KBM-7 (cell line): ENCODE measurements around the gene GOLM1.
"Not testable (repeated sequence)": the region's sequence is repeated elsewhere in the genome, so short reads cannot be mapped to it uniquely, and the experiment has no call there.

Source experiments
- DNase-seq: peaks from one replicate; pipeline ENCODE4 v3.0.0-alpha.2; 2015
- in situ Hi-C: fragments of 300-500 bp; cut with MboI; formaldehyde crosslinking; loops from 2 replicates; pipeline ENCODE4 v1.14.3; 2020; ENCODE audit warnings: low sequenced_read_pairs, low pct_unique_long_range_greater_than_20kb, mixed read lengths

GOLM1 gene

DNA sequence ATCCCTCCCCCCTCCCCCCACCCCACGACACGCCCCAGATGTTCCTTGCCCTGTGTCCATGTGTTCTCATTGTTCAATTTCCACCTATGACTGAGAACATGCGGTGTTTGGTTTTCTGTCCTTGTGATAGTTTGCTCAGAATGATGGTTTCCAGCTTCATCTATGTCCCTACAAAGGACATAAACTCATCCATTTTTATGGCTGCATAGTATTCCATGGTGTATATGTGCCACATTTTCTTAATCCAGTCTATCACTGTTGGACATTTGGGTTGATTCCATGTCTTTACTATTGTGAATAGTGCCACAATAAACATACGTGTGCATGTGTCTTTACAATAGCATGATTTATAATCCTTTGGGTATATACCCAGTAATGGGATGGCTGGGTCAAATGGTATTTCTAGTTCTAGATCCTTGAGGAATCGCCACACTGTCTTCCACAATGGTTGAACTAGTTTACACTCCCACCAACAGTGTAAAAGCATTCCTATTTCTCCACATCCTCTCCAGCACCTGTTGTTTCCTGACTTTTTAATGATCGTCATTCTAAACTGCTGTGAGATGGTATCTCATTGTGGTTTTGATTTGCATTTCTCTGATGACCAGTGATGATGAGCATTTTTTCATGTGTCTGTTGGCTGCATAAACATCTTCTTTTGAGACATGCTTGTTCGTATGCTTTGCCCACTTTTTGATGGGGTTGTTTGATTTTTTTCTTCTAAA, 51.2 kb downstream of the GOLM1 start:
- DNase-seq, in situ Hi-C loops: not testable (repeated sequence)

DNA sequence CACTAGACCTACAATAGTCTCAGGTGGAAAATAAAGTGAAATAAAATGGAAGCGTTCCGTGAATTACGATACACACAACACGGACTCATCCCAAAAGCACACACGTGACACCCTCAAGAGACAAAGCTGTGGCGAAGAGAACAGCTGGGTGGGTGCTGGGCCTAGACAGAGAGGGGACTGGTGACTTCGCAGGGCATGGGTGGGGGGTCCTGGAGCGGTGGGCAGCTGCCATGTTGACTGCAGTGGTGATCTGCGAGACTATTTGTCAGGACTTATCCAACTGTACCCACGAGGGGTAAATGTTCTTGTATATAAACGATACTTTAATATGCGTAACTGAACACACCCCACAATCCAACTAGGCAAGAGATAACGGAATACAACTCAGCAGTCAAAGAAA, 52.0 kb downstream of the GOLM1 start:
- DNase-seq, result no peak
- in situ Hi-C loops, result no loop called here

- no peak for DNase-seq
- in situ Hi-C loops, result no loop called here
These were observed 52.4 kb downstream of the GOLM1 start for GRCh38 chr9:86046930-86047341.

DNA sequence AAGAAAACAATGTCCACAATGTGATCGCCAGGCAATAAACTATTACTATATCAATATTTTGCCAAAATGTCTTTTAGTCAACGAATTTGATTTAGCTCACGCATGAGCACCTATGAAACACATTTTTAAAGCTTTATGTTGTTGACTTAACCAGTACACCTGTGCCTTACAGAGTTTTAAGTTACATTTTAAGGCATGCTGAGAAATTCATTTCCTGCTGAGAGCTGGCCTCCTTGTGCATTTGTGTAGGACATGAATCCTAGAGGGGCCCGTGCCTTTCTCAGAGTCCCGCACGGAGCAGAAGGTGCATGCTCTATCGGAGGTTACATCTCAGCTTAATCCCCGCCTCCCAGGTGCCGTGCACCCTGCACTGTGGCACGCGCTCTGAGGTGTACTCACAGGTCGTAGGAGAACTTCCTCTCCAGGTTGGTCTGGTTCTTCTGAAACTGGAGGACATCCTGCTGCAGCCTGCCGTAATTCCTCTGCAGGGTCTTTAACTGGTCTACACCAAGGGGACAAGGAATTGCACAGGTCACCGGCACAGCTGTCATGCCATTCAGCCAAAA, 53.2 kb downstream of the GOLM1 start:
- in situ Hi-C loops, result no loop called here
- no peak for DNase-seq

DNA sequence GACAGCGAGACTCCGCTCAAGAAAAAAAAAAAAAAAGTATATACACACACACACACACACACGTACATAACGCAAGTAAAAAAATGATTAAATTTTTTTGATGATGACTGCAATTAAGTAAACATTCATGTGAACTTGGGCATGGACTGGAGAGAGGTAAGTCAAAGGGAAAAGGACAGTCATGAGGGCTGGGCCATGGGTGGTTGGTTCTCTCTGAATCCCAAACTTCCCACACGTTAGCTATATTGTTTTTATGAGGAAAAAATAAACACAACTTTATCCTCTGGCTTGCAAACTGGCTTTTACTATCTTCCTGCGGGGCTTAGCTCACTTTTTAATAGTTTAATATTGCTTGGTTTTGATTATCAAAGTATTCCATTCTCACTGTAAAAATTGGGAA, 53.7 kb downstream of the GOLM1 start:
- in situ Hi-C loops, result no loop called here

DNA sequence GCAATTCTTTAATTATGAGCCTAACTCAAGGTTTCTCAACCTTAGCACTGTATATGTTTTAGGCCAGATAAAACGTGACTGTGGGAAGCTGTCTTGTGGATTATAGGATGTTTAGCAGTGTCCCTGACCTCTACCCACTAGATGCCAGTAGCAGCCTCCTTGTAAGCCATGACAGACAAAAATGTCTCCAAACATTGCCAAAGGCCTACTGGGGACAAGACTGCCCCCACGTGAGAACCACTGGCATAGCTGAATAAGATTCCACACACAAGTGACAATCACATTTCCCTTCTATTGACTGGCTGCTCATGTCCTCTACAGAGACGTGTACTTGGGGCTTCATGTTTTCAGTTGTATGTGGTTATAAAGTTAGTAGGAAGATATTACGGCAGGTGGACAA, 55.4 kb downstream of the GOLM1 start:
- DNase-seq, result no peak

More for the DNA sequence above, 53.7 kb downstream of the GOLM1 start:
- DNase-seq, result no peak

DNA sequence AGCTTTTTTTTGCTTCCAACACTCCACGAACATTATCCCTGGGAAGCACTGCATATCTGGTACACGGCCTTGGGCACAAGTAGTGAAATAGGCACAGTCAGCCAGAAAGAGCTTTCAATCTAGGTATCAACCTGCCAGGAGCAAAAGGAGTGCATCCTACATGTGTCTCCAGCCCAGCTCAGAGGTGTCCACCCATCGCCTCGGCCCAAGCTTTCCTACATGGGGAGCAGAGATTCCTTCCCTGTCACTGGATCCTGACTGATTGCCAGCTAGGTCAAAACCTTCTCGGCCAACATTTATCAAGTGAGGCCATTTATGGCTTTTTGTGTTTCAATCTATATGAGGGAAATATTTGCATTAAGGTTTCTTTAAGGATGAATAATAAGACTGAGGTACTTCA, 55.8 kb downstream of the GOLM1 start:
- DNase-seq, result no peak
- in situ Hi-C loops, result no loop called here

More for the DNA sequence above, 55.4 kb downstream of the GOLM1 start:
- in situ Hi-C loops, result no loop called here

GRCh38 chr9:86042199-86042978, 57.0 kb downstream of the GOLM1 start:
- DNase-seq, result no peak
- in situ Hi-C loops, result no loop called here

DNA sequence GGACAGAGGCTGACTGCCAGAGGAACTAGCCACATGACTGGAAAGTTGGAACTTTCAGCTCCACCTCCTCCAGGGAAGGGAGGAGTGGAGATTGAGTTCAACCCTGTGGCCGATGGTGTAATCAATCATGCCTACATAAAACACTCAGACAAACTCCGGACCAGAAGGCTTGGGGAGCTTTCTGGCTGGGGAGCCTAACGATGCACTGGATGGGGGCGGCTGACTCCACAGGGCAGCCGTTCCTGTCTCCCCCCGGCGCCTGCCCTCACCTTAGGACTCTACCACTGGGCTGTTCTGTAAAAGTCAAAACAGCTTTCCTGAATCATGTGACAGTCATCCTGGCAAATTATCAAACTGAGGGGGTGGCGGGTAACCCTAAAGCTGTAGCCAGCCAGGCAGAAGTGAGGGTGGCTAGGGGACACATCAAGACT, 58.0 kb downstream of the GOLM1 start:
- in situ Hi-C loops, result no loop called here
- DNase-seq, result no peak

GRCh38 chr9:86040861-86041155, 58.5 kb downstream of the GOLM1 start:
- in situ Hi-C loops, result no loop called here
- no peak for DNase-seq

DNA sequence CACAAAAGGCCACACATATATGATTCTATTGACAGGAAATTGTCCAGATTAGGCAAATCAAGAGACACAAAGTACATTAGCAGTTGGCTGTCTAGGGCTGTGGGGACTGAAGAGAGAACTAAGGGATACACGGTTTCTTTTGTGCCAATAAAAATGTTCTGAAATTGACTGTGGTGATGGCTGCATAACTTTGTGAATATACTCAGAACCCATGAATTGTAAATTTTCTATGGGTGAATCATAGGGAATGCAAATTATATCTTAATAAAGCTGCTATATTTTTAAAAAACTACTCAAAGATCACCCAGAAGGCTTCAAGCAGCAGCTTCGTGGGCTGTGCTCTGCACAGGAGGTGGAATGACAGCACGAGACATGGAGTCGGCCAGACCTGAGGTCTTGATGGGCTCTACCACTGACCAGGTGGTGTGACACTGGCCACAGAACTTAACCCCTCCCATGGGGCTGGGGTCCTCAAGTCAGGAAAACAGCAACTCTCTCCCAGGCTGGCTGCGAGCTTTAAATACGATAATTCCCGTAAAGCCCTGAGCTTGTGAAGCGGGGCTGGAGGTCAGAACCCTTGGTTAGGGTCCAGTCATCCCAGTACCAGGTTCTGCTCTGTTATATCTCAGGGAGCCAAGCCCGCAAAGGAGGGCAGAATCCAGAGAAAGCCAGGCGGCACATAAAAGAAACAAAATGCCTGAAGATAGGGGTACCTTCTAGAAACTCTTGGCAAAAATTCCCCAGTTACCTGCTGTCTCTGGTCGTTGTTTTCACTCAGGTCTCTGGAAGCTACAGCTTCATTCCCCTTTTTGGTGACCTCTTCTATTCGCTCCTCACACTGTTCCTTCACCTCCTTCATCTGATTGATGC, 59.1 kb downstream of the GOLM1 start:
- DNase-seq, result no peak
- in situ Hi-C loops, result no loop called here

- no peak for DNase-seq
- in situ Hi-C loops, result no loop called here
These were observed 62.8 kb downstream of the GOLM1 start for GRCh38 chr9:86036555-86036954.

GRCh38 chr9:86035827-86036440, 63.4 kb downstream of the GOLM1 start:
- no peak for DNase-seq
- in situ Hi-C loops, result no loop called here

- DNase-seq, result peak; percentile 48
- in situ Hi-C loops, result no loop called here
These were observed 64.3 kb downstream of the GOLM1 start for GRCh38 chr9:86034863-86035734.

DNA sequence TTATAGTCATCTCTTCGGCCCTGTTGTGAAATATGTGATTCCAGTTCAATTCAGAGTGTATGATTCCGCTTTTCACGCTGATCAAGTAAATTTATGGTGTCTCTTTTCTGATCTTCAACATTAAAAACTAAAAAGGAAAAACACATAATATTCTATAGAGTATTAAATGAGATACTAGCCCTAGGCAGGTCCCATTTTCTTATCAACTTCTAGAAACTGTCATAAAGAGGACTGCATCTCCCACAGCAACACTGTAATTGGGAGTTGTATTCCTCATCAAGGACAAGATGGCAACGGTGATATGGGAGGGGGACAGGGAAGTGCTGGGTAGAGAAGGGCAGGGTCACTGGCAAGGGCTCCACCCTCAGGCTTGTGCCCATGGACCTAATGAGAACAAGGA, 71.6 kb downstream of the GOLM1 start:
- in situ Hi-C loops, result no loop called here
- no peak for DNase-seq

GRCh38 chr9:86022687-86023266, 76.6 kb downstream of the GOLM1 start:
- in situ Hi-C loops, result no loop called here
- no peak for DNase-seq

GRCh38 chr9:86021166-86021565, 78.2 kb downstream of the GOLM1 start:
- in situ Hi-C loops, result no loop called here
- no peak for DNase-seq

GRCh38 chr9:86020731-86021130, 78.6 kb downstream of the GOLM1 start:
- no peak for DNase-seq
- in situ Hi-C loops, result no loop called here
